ENCODE data around the gene TCOF1. TPM values are rescaled to one million over a fixed set of nuclear protein-coding genes. Genes with fewer than 3 reads are reported as not detected.

TCOF1 gene
- total RNA-seq, 1 experiment from 2014 or later, result 75.3 TPM

DNA sequence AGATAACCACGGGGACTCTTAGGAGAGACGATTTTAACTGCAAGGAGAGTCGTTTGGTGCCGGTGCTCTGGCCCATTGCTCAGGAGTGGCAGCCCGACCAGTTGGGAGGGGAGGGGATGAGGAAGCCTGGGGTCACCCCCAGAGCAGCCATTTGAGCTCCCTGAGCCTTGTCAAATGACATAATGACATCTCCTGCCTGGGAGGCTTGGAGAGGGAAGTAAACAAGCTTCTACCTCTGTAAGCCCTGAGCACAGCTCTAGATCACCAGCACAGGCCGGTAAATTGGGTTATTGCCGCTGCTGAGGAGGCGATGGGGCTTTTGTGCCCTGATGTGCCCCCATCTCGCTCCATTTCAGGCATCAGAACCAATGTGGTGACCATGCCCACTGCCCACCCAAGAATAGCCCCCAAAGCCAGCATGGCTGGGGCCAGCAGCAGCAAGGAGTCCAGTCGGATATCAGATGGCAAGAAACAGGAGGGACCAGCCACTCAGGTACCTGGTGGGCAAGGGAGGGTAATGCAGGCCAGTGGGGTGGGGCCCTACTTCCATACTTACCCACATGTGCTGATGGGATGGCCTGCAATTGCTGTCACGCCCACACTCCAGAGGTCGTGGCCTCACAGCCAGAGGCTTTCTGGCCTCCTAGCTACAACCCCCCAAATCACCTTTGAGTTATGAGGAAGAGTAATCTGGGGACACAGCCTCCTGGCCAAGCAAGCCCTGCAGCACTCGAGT lies 32.2 kb downstream of the TCOF1 start:
- no peaks in the 10 kb centered on the region for H3K9me3 ChIP-seq (ENCODE audit: insufficient read depth, low read depth)
- H3K79me2 ChIP-seq (ENCODE audit: low read depth), result no peaks in the 10 kb centered on the region
- no peaks in the 10 kb centered on the region for H3K36me3 ChIP-seq (ENCODE audit: low read depth)
- DNase-seq, result no peak
- no peak overlapping the region for H2AFZ ChIP-seq
- no peak overlapping the region for H3K27ac ChIP-seq
- ChIA-PET POLR2A (ENCODE audit: unreplicated experiment) (no interaction called here), CTCF (no interaction called here)
- no peaks in the 10 kb centered on the region for H3K9me2 ChIP-seq (ENCODE audit: insufficient read depth)
- no peaks in the 10 kb centered on the region for H3K27me3 ChIP-seq (ENCODE audit: insufficient read depth, low read depth)
- no TSS peak for BruUV-seq (replicated peaks)
- H3K4me2 ChIP-seq, result no peak overlapping the region
- H3K4me1 ChIP-seq (replicated peaks; ENCODE audit: insufficient read depth), result no peaks in the 10 kb centered on the region
- no peak for TF ChIP-seq EZH2 (IDR thresholded peaks at IDR 0.05; ENCODE audit: low read depth)
- TF ChIP-seq, protein P1, sequence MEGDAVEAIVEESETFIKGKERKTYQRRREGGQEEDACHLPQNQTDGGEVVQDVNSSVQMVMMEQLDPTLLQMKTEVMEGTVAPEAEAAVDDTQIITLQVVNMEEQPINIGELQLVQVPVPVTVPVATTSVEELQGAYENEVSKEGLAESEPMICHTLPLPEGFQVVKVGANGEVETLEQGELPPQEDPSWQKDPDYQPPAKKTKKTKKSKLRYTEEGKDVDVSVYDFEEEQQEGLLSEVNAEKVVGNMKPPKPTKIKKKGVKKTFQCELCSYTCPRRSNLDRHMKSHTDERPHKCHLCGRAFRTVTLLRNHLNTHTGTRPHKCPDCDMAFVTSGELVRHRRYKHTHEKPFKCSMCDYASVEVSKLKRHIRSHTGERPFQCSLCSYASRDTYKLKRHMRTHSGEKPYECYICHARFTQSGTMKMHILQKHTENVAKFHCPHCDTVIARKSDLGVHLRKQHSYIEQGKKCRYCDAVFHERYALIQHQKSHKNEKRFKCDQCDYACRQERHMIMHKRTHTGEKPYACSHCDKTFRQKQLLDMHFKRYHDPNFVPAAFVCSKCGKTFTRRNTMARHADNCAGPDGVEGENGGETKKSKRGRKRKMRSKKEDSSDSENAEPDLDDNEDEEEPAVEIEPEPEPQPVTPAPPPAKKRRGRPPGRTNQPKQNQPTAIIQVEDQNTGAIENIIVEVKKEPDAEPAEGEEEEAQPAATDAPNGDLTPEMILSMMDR (conservative IDR thresholded peaks at IDR 0.05), result no peak
- H3K4me3 ChIP-seq, result no peak overlapping the region
- no peaks in the 10 kb centered on the region for H4K20me1 ChIP-seq (ENCODE audit: insufficient read depth)
- 0 out of 2 replicates have a peak, but pooled peaks cover 4% of the 10 kb centered on the region for H3F3A ChIP-seq (ENCODE audit: insufficient read depth, low read depth)
- intact Hi-C loops (cut with micrococcal nuclease; ENCODE audit: unreplicated experiment), result no loop called here

DNA sequence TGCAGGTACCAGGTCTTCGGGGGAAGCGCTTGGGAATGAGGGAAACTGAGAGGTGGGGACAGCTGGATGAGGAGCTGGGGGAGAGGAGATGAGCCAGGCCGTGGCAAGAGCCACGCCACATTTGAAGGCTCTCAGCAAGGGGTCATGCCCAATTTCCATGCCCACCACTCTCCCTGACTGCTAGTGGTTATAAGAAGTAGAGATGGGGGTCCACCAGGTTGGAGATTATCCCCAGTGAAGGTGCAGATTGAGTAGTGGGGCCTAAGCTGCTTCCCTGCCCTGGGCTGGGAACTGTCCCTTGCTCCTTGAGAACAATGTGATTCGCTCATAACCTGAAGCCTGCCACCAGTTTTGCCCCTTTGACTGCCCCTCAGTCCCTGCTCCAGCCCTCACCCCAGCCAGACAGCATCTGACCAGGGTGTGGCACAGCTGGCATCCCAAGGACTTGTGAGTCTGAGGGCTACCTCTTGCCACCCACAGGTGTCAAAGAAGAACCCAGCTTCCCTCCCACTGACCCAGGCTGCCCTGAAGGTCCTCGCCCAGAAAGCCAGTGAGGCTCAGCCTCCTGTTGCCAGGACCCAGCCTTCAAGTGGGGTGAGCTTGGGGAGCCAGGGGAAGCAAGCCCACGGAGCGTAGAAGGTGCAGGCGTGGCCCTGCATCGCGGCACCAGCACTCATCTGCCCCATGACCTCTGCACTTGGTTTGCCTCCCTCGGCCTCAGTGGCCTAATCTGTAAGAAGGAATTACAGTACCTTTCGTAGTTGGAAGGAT lies 33.8 kb downstream of the TCOF1 start:
- CTCF ChIA-PET, result no interaction called here
- POLR2A ChIA-PET (ENCODE audit: unreplicated experiment), result no interaction called here
- Histone ChIP-seq H3K4me1 (replicated peaks; ENCODE audit: insufficient read depth) (no peaks in the 10 kb centered on the region), H3K9me2 (ENCODE audit: insufficient read depth) (no peaks in the 10 kb centered on the region), H2AFZ (no peak overlapping the region), H3K4me2 (no peak overlapping the region), H3K79me2 (ENCODE audit: low read depth) (no peaks in the 10 kb centered on the region), H3K36me3 (ENCODE audit: low read depth) (no peaks in the 10 kb centered on the region), H3F3A (ENCODE audit: insufficient read depth, low read depth) (0 out of 2 replicates have a peak, but pooled peaks cover 4% of the 10 kb centered on the region), H3K27ac (no peak overlapping the region), H4K20me1 (ENCODE audit: insufficient read depth) (no peaks in the 10 kb centered on the region), H3K4me3 (no peak overlapping the region), H3K9me3 (ENCODE audit: insufficient read depth, low read depth) (no peaks in the 10 kb centered on the region), H3K27me3 (ENCODE audit: insufficient read depth, low read depth) (no peaks in the 10 kb centered on the region)
- intact Hi-C loops (cut with micrococcal nuclease; ENCODE audit: unreplicated experiment), result no loop called here
- BruUV-seq (replicated peaks), result no TSS peak
- no peak for DNase-seq
- TF ChIP-seq, protein P1 (conservative IDR thresholded peaks at IDR 0.05), result no peak
- TF ChIP-seq EZH2 (IDR thresholded peaks at IDR 0.05; ENCODE audit: low read depth), result no peak

DNA sequence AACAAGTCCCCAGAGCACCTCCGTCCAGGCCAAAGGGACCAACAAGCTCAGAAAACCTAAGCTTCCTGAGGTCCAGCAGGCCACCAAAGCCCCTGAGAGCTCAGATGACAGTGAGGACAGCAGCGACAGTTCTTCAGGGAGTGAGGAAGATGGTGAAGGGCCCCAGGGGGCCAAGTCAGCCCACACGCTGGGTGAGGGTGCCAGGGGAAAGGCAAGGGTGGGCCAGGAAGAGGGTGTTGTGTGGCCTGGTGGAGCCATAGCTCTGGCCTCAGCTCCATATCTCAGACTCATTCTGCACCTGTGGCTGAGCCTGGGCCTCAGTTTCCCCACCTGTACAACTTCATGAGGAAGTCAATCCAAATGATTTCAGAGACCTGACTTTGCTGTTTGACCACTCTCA lies 34.5 kb downstream of the TCOF1 start:
- DNase-seq, result no peak
- intact Hi-C loops (cut with micrococcal nuclease; ENCODE audit: unreplicated experiment), result no loop called here
- ChIA-PET POLR2A (ENCODE audit: unreplicated experiment) (no interaction called here), CTCF (no interaction called here)
- H3K4me1 ChIP-seq (replicated peaks; ENCODE audit: insufficient read depth), result no peaks in the 10 kb centered on the region
- H3K27me3 ChIP-seq (ENCODE audit: insufficient read depth, low read depth), result no peaks in the 10 kb centered on the region
- H3K27ac ChIP-seq, result no peak overlapping the region
- no peaks in the 10 kb centered on the region for H4K20me1 ChIP-seq (ENCODE audit: insufficient read depth)
- no peak overlapping the region for H3K4me2 ChIP-seq
- no TSS peak for BruUV-seq (replicated peaks)
- 0 out of 2 replicates have a peak, but pooled peaks cover 4% of the 10 kb centered on the region for H3F3A ChIP-seq (ENCODE audit: insufficient read depth, low read depth)
- no peaks in the 10 kb centered on the region for H3K36me3 ChIP-seq (ENCODE audit: low read depth)
- H3K9me2 ChIP-seq (ENCODE audit: insufficient read depth), result no peaks in the 10 kb centered on the region
- H3K4me3 ChIP-seq, result no peak overlapping the region
- H3K79me2 ChIP-seq (ENCODE audit: low read depth), result no peaks in the 10 kb centered on the region
- no peak overlapping the region for H2AFZ ChIP-seq
- no peak for TF ChIP-seq EZH2 (IDR thresholded peaks at IDR 0.05; ENCODE audit: low read depth)
- no peaks in the 10 kb centered on the region for H3K9me3 ChIP-seq (ENCODE audit: insufficient read depth, low read depth)

All from PC-9 (cell line).